ENCODE data around the gene ARID1B.

Gene ARID1B

DNA sequence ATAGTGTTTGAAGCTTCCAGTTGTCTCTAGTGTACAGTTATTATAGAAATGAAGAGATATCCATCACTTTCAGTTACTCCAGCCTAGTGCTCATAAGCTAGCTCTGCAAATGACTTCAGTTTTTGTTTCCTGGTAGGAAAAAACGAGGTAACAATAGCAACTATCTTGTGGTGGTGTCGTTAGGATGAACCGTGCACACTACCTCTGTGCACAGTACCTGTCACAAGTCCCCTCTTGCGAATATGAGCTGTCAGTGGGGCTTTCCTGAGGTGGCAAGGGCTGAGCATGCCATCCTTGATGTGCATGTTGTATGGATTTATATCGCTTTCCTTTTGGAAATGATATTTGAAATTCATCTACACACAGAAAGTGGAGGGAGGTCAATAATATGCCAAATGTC is 151.8 kb downstream of the ARID1B start:
- DNase-seq (ENCODE audit: extremely low read depth, low read depth): no peak
- TF ChIP-seq, protein P1, sequence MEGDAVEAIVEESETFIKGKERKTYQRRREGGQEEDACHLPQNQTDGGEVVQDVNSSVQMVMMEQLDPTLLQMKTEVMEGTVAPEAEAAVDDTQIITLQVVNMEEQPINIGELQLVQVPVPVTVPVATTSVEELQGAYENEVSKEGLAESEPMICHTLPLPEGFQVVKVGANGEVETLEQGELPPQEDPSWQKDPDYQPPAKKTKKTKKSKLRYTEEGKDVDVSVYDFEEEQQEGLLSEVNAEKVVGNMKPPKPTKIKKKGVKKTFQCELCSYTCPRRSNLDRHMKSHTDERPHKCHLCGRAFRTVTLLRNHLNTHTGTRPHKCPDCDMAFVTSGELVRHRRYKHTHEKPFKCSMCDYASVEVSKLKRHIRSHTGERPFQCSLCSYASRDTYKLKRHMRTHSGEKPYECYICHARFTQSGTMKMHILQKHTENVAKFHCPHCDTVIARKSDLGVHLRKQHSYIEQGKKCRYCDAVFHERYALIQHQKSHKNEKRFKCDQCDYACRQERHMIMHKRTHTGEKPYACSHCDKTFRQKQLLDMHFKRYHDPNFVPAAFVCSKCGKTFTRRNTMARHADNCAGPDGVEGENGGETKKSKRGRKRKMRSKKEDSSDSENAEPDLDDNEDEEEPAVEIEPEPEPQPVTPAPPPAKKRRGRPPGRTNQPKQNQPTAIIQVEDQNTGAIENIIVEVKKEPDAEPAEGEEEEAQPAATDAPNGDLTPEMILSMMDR (IDR thresholded peaks at IDR 0.05; ENCODE audit: low read depth, low read length, missing control alignments): no peak
- no peak overlapping the region for H3K4me3 ChIP-seq (replicated peaks; ENCODE audit: low read depth, low read length)

DNA sequence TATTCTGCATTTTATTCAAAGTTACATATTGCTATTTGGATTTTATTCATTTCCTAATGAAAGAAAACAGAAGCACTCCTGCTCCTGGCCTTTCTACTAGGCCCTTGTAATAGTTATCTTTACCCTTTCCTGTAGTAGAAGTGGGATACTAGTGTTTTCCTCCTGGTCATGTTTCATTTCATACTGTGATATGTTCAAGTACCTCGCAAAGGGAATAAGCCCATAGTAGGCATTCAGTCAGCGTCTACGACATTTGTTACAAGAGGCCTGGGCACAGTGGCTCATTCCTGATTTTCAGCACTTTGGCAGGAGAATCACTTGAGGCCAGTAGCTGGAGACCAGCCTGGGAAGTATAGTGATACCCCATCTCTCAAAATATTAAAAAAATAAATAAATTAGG is 154.1 kb downstream of the ARID1B start:
- no peak for DNase-seq (ENCODE audit: extremely low read depth, low read depth)
- TF ChIP-seq, protein P1 (IDR thresholded peaks at IDR 0.05; ENCODE audit: low read depth, low read length, missing control alignments): no peak
- H3K4me3 ChIP-seq (replicated peaks; ENCODE audit: low read depth, low read length): no peak overlapping the region

DNA sequence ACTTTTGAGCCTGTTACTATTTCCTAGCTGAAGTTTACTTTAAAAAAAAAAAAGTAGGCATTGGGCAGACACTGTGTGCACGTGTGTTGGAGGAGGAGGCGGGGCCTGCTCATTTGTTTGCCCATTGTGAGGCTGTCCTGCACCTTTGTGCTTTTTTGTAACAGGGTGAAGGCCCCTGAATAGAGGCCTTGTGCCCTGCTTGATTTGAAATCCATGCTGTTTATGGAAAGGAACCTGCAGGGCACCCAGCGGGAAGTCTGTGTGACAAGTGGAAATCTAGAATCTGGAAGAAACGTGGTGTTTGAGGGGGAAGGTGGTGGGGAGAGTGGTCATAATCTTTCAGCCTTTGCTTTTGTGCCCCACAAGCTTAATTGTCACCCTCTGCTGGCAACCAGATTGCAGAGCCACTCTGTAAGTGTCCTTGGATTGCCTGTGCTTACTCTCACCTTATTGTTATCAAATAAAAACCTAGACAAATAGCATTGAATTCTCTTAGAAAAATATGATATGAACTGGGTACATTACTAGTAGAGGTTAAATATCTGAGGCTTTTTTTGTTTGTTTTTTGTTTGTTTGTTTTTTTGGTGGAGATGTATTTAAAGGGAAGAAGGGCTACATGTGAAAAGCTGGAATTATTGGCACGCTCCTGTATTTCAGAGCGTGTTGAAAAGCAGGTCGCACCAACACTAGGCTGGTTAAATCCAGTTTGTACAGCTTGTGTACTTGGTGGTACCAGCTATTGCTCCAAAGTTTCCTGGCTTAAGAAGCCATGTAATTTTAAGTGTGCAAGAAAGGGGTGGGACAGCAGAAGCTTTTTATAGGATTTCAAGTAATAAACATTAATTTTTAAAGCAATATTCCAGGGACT is 156.3 kb downstream of the ARID1B start:
- no peak for DNase-seq (ENCODE audit: extremely low read depth, low read depth)
- H3K4me3 ChIP-seq (replicated peaks; ENCODE audit: low read depth, low read length): no peak overlapping the region

DNA sequence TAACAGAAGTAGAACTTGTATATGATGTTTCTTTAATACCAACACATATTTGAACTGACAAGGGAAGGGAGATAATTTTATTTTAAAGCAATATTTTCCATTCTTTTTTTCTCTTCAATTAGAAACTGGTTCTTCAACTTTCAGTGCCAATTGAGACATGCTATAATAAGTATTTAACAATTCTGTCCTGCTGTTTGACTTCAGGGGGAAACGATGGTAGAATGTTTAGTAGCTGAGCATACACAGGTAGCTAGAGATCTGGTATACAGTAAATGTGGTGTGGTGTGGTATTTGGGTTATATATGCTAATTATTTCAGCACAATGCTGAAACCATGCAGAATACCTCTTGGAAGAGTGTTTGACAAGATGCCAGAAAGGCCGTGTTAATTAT is 156.9 kb downstream of the ARID1B start:
- TF ChIP-seq, protein P1 (IDR thresholded peaks at IDR 0.05; ENCODE audit: low read depth, low read length, missing control alignments): no peak
- H3K4me3 ChIP-seq (replicated peaks; ENCODE audit: low read depth, low read length): no peak overlapping the region

More for the DNA sequence above, 156.3 kb downstream of the ARID1B start:
- TF ChIP-seq, protein P1 (IDR thresholded peaks at IDR 0.05; ENCODE audit: low read depth, low read length, missing control alignments): no peak

DNA sequence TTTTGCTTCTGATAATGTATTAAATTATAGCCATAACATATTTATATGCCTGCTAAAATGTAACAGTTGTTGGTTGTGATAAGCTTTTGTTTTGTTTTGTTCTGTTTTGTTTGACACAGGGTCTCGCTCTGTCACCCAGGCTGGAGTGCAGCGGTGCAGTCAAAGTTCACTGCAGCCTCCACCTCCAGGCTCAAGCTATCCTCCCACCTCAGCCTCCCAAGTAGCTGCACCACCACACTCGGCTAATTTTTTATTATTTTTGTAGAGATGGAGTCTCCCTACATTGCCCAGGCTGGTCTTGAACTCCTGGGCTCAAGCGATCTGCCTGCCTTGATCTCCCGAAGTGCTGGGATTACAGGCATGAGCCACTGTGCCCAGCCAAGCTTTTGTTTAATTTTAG is 157.8 kb downstream of the ARID1B start:
- TF ChIP-seq, protein P1 (IDR thresholded peaks at IDR 0.05; ENCODE audit: low read depth, low read length, missing control alignments): no peak
- H3K4me3 ChIP-seq (replicated peaks; ENCODE audit: low read depth, low read length): no peak overlapping the region
- no peak for DNase-seq (ENCODE audit: extremely low read depth, low read depth)

More for the DNA sequence above, 156.9 kb downstream of the ARID1B start:
- DNase-seq (ENCODE audit: extremely low read depth, low read depth): no peak

DNA sequence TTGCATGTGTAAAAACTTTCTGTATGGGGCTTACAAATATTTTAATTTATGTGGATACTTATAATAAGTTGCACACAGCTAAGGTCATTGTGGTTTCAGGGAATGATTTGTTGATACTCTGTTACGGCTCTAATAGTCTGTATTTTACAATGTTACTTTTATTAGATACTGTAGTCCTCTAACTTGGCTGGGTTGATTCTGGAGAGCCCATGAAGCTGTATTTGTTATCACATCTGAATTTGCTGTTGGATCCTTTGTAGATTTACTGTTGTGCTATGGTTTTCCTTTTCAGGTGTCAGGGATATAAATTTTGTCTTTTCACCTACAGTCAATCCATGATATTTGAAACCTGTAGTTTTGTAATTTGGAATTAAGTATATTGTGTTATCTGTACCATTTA is 161.0 kb downstream of the ARID1B start:
- no peak for DNase-seq (ENCODE audit: extremely low read depth, low read depth)
- H3K4me3 ChIP-seq (replicated peaks; ENCODE audit: low read depth, low read length): no peak overlapping the region
- TF ChIP-seq, protein P1 (IDR thresholded peaks at IDR 0.05; ENCODE audit: low read depth, low read length, missing control alignments): no peak
